HG03469 (cell line): ENCODE results near the gene DST.

ENCODE experiments used
- ATAC-seq: cut with Tn5 transposase; IDR thresholded peaks from one replicate; pipeline ENCODE4 v1.9.1; 2021; ENCODE audit warnings: mild to moderate bottlenecking, moderate library complexity, moderate number of reproducible peaks; ENCODE audit not compliant: unreplicated experiment

The DST gene

DNA sequence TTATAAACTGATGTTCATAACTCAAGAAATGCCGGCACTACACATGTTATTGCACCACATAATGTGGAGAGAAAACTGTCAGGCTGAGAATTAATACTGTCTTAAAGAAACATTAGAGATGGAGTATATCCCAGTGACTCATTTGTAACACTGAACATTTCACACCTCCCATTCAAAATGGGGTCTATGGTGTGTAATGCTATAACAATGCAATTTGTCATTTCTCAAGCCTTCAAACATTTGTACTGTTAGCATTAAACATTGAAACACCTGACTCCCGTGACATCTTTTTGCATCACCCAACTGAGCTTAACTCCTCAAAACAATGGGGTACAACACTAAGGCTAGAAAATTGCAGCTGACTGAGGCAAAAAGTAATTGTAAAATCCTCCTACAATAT lies 151.7 kb downstream of the DST start:
- ATAC-seq, result no peak

DNA sequence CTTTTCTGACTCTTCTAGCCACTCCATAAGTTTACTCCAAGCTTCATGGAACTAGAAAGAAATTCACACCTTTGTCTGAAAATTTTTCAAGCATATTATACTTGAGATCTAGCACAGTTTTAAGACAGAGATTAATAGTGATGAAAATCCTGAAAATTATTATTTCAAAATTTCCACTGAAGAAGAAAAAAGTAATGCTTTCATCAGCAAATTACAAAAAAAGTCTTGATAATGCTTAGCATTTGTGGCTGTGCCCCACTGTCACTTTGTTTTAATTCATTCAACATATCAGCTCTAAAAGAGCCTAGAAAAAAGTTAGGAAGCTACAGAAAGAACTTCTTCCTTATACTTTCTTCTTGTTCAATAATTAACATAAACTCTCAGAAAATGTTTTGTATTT lies 153.1 kb downstream of the DST start:
- ATAC-seq, result no peak

GRCh38 chr6:56488281-56488680 lies 154.4 kb downstream of the DST start:
- ATAC-seq, result no peak

GRCh38 chr6:56486681-56487080 lies 156.0 kb downstream of the DST start:
- no peak for ATAC-seq

- ATAC-seq, result no peak
Observed at GRCh38 chr6:56484669-56485068, 158.0 kb downstream of the DST start.

- ATAC-seq, result no peak
Observed at GRCh38 chr6:56483929-56484328, 158.8 kb downstream of the DST start.

DNA sequence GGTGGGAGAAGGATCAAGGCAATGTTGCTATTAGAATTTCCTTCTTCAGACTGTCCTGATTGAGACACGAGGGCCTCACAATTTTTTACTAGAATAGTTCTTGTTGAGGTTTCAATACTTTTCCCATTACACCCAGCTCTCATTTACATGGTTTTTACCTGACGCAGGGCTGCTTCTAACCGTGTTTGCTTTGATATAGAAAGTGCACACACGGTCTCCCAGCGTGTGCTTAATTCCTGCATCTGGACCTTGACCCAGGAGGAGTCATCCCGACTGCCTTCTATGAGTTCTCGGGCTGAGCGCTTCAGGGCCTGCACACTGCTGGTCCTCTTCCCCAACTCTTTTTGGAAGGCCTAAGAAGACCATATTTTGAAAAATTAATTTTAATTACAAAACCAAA lies 160.2 kb downstream of the DST start:
- no peak for ATAC-seq

DNA sequence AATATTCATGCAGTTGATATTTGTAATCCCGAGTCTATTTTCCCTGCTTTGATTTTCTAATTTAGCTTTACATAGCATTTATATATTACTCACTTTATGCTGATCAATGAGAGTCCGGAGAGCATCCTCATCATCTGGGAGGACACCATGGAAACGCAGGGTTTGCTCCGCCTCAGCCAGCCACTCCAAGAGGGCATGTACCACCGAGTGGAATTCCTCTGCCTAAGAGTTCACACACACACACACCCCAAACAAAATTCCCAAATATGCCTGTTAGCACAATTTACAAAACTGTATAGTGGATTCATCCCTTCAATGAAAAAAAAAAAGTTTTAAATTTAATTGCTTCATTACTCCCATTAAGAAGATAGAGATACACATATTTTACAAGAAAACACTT lies 160.7 kb downstream of the DST start:
- no peak for ATAC-seq

DNA sequence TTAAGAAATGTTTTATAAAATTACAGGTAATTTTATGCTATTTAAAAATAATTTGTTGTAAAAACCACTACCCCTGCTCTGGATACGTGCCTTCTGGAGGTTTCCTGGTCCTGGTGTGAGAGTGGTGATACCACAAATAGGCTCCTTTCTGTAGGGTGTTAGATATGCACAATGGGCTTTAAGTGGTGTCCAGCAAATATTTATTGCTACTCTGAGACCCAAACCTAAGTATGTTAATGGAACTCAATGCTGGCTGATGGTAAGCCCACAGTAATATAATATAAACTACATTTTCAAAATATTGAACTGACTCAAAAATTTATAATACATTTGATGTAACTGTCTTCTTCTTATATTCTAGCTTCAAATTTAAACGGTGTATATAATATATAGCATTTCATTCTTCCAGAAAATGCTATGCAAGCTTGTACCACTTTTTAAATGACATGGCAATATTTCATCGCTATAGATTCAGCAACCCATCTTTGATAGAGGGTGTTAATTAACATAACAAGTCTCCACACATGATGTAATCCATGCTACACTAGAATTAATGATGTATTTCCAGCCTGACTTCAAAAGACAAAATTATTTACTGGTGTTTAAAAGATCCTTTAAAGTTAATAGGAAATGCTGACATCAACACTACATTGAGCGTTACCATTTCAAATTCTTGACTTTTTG lies 161.9 kb downstream of the DST start:
- ATAC-seq, result no peak

DNA sequence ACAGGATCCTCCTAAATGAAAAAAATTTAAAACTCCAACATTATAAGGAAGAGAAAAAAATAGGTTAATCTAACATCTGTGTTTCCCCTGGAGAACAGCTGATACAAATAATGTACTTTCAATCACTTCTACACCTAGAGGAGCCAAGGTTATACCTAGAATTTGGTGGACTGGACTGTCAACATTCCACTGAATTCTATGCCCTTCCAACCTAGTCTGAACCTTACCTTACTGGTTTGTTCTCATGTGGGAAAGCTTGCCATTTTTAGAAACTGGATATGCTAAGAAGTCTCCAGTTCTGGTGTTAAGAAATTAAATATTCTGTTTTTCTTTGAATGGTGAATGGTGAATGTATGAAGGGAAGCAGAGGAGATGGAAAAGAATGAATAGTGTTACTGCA lies 162.4 kb downstream of the DST start:
- no peak for ATAC-seq

DNA sequence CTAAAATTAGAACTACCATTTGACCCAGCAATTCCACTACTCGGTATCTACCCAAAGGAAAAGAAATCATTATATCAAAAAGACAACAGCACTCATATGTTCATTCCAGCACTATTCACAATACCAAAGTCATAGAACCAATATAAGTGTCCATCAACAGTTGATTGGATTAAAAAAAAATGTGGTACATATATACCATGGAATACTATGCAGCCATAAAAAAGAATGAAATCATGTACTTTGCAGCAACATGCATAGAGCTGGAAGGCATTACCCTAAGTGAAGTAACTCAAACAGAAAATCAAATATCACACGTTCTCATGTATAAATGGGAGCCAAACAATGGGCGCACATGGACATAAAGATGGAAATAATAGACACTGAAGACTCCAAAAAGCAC lies 163.3 kb downstream of the DST start:
- ATAC-seq, result no peak

DNA sequence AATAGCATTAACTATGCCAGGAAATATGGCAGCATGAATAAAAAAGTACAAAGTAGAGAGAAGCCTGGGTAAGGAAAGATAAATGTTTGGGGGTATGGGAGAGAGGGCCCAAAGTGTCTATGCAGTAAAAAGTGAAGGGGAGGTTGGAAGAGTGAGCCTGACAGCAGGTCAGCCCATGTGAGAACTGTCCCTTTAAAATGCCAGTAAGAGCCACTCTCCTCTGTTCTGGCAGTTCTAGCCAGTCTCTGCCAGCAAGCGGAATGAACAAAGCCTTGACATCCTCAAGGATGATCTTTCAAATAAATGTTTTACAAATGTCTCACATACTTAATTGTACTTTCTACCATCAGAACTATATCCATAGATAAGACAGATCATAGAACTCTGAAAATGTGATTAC lies 164.5 kb downstream of the DST start:
- no peak for ATAC-seq

DNA sequence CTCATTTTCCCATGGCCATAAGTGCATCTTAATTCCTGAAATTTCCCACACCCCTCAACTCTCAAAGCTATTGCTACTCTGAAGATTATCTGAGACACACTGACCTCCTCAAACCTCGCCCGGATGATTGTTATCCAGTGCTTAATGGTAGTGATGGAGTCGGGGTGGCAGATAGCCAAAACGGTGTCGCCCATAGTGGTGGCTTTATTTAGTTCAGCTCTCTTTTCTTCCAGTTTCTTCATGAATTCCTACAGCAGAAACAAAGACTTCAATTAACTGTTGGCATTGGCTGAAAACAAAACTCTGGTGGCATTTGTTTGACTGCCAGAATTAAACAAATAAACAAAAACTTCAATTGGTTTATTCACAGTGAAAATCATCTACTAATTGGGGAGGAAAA lies 165.4 kb downstream of the DST start:
- ATAC-seq, result no peak

GRCh38 chr6:56475736-56476457 lies 166.8 kb downstream of the DST start:
- no peak for ATAC-seq

GRCh38 chr6:56474532-56474931 lies 168.2 kb downstream of the DST start:
- ATAC-seq, result no peak

GRCh38 chr6:56463443-56463842 lies 179.2 kb downstream of the DST start:
- ATAC-seq, result no peak

DNA sequence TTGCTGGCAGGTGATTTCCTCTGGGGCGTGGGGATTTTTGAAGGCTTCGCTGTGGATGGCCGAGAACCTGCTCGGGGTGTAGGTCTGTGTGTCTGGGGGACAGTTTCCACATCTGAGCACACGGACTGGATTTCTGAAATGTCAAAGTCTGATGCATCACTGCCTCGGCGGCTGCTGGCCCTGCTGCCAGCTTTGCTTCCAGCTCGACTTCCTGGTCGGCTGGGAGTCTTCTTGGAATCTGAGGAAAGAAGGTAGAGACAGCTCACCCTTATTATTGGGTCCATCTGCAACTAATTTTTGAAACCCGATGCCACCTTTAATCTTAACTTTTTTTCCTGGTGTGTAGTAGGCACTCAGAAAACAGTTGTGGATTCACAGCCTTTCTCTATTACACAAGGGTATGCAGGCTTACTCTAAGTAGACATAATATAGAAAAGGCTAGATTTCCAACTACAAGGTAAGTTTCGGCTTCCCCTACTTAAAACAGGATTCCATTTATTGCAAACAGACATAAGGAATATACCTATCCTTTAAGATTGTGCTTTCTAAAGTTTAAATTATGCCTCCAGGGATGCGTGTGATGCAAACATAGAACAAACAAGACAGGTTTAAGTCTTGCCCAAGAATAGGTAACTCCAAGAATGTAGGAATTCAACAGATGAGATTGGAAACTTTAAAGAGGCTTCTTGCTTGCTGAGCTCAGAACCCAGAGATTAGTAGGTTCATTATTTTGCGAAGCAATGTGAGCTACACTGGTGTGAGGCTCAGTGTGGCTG lies 183.5 kb downstream of the DST start:
- ATAC-seq, result no peak

GRCh38 chr6:56458324-56458884 lies 184.3 kb downstream of the DST start:
- ATAC-seq, result no peak

- no peak for ATAC-seq
Observed at GRCh38 chr6:56456785-56457184, 185.9 kb downstream of the DST start.

- no peak for ATAC-seq
Observed at GRCh38 chr6:56450882-56451739, 191.6 kb downstream of the DST start.

DNA sequence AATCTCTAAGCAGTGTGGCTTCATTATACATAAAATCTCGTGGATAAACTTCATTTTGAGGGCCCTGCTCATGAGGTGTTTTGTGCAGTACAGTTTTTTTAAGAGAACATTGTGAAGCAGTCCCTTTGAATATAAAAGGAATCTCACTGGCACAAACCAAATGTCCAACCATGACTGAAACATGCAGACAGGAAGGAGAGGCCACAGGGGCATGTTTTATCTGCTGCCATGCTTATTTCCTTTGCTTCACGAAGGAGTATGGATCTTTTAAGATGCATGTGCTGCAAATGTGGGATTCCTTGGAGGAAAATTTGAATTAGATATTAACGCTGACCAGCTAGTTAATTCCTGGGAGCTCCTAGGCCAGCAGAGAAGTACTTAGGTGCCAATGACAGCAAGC lies 192.3 kb downstream of the DST start:
- no peak for ATAC-seq
